Spleen (tissue), 7 donors: ENCODE results near the gene CNIH3.

ENCODE experiments used
- POLR2A ChIP-seq, 3 donors: fragments of 450-650 bp; IDR thresholded peaks; one replicate each; pipeline ENCODE4 v1.5.1; 2017; ENCODE audit warnings: antibody characterized with exemption in 3 of 3, mild to moderate bottlenecking in 1 of 3
- POLR2AphosphoS5 ChIP-seq, 3 donors: sonication (generic); formaldehyde crosslinking; IDR thresholded peaks; one replicate each; pipeline ENCODE4 v1.5.1; 2017; ENCODE audit warnings: antibody characterized with exemption in 3 of 3
- TF ChIP-seq, protein P1 (sequence below), 11 experiments: fragments of 200-600 bp in 7 of 11; fragments of 450-650 bp in 4 of 11; sonication (generic) in 4 of 11; IDR thresholded peaks in 8 of 11; conservative IDR thresholded peaks in 3 of 11; 1 replicate in 7 of 11; 2 replicates in 4 of 11; pipeline versions ENCODE4 v1.4.0 to v1.8.0; 2016 to 2021; ENCODE audit warnings: antibody characterized with exemption in 11 of 11, inconsistent platforms in 4 of 11, mild to moderate bottlenecking in 1 of 11
- donor health status: DM: no; HTN: no; CAD: no; lungs with moderate emphysema.
- donor health status: DM: no; HTN: no; CAD: no.
- donor health status: DM: no; HTN: no; CAD: no.

GRCh38 chr1:224696021-224696420, 79.9 kb downstream of the CNIH3 start:
- TF ChIP-seq POLR2AphosphoS5 (IDR thresholded peaks at IDR 0.05) (no peak), POLR2A (IDR thresholded peaks at IDR 0.05) (no peak)
- TF ChIP-seq, protein P1, sequence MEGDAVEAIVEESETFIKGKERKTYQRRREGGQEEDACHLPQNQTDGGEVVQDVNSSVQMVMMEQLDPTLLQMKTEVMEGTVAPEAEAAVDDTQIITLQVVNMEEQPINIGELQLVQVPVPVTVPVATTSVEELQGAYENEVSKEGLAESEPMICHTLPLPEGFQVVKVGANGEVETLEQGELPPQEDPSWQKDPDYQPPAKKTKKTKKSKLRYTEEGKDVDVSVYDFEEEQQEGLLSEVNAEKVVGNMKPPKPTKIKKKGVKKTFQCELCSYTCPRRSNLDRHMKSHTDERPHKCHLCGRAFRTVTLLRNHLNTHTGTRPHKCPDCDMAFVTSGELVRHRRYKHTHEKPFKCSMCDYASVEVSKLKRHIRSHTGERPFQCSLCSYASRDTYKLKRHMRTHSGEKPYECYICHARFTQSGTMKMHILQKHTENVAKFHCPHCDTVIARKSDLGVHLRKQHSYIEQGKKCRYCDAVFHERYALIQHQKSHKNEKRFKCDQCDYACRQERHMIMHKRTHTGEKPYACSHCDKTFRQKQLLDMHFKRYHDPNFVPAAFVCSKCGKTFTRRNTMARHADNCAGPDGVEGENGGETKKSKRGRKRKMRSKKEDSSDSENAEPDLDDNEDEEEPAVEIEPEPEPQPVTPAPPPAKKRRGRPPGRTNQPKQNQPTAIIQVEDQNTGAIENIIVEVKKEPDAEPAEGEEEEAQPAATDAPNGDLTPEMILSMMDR (IDR thresholded peaks at IDR 0.05 in 8 of 11, conservative IDR thresholded peaks at IDR 0.05 in 3 of 11) = no peak
